Measurements from ENCODE around the gene SEC14L1. TPM values are rescaled to one million over a fixed set of nuclear protein-coding genes. Genes with fewer than 3 reads are reported as not detected.

The SEC14L1 gene
- total and polyA plus RNA-seq, 2 of the 8 experiments (the other 6 are each of a cell fraction or from before 2014, with no cell fraction given): 27.2 to 74.4 TPM

- Histone ChIP-seq H3K14ac (ENCODE audit: insufficient read length) (no peak overlapping the region), H3K23me2 (ENCODE audit: low read depth, low read length) (no peaks in the 10 kb centered on the region), H3K27me3 (replicated peaks in 1 of 4; ENCODE audit: control insufficient read depth in 3 of 4, extremely low read depth in 1 of 4, insufficient read depth in 3 of 4, low read length in 3 of 4) (no peaks in the 10 kb centered on the region), H3K4me3 (ENCODE audit: extremely low read depth in 1 of 4, insufficient read depth in 2 of 4, low read depth in 3 of 4, low read length in 4 of 4) (no peak overlapping the region), H3K18ac (ENCODE audit: extremely low read depth, low read length) (no peak overlapping the region), H4K91ac (replicated peaks; ENCODE audit: insufficient read length, low read length) (peak overlapping the region; percentile 35), H2BK15ac (ENCODE audit: low read length) (no peak overlapping the region), H4K20me1 (replicated peaks in 1 of 2; ENCODE audit: control insufficient read depth in 1 of 2, insufficient read depth in 2 of 2, low read length in 2 of 2) (peaks cover 1 to 12% of the 10 kb centered on the region in 2 experiments), H3K4me1 (replicated peaks in 1 of 4; ENCODE audit: control insufficient read depth in 3 of 4, insufficient read depth in 4 of 4, low read length in 3 of 4) (peaks cover 5 to 16% (median 8%) of the 10 kb centered on the region in 4 experiments; a peak in 6 of 7 replicates), H3K56ac (replicated peaks; ENCODE audit: insufficient read length, low read depth, low read length) (no peak overlapping the region), H2BK120ac (replicated peaks; ENCODE audit: low read depth, low read length) (no peak overlapping the region), H2AK5ac (ENCODE audit: low read depth, low read length) (no peak overlapping the region), H3K4ac (replicated peaks; ENCODE audit: insufficient read length, low read depth, low read length) (no peak overlapping the region), H3K4me2 (ENCODE audit: insufficient read depth in 1 of 2, low read depth in 2 of 2, low read length in 2 of 2) (no peak overlapping the region), H2BK20ac (ENCODE audit: low read length) (no peak overlapping the region), H2BK12ac (ENCODE audit: low read depth, low read length) (no peak overlapping the region), H2AFZ (ENCODE audit: low read length) (no peak overlapping the region), H3K79me1 (ENCODE audit: low read depth, low read length) (peaks cover 2% of the 10 kb centered on the region), H3K9me3 (ENCODE audit: insufficient read depth in 2 of 2, low read depth in 1 of 2, low read length in 1 of 2) (no peaks in the 10 kb centered on the region), H3K23ac (ENCODE audit: insufficient read length) (no peak overlapping the region), H3K27ac (ENCODE audit: low read depth, low read length) (no peak overlapping the region), H4K5ac (ENCODE audit: insufficient read length, low read depth, low read length) (no peak overlapping the region), H4K8ac (ENCODE audit: extremely low read depth, insufficient read depth, low read length) (no peak overlapping the region), H2BK5ac (ENCODE audit: low read depth, low read length) (no peak overlapping the region), H3K9ac (replicated peaks in 1 of 4; ENCODE audit: extremely low read depth in 1 of 4, low read depth in 3 of 4, low read length in 3 of 4) (no peak overlapping the region; a peak in 1 of 7 replicates), H3K79me2 (ENCODE audit: control insufficient read depth in 1 of 2, insufficient read depth in 2 of 2, low read length in 2 of 2) (peaks cover 0 to 34% of the 10 kb centered on the region in 2 experiments; a peak in 2 of 4 replicates), H3K36me3 (ENCODE audit: control insufficient read depth in 2 of 4, insufficient read depth in 4 of 4, low read length in 3 of 4) (peaks cover 0 to 6% (median 3%) of the 10 kb centered on the region in 4 experiments; a peak in 3 of 8 replicates)
- ChIA-PET POLR2A (ENCODE audit: partially characterized antibody) (interaction anchor here (2.3 kb wide), 1 partner anchor 10 kb away, joined by 8 read pairs; the partner anchor contains the start of gene SEC14L1), CTCF (ENCODE audit: partially characterized antibody) (interaction anchor here (0.7 kb wide), 1 partner anchor 53 kb away, joined by 3 read pairs; no protein-coding TSS in a partner anchor)
- 90% methylated on average over 5 of the region's 5 CpGs; no CpG with 5 or more reads in 1 of the 2 experiments for WGBS, 2 experiments (ENCODE audit: extremely low coverage in 1 of 2, insufficient coverage in 1 of 2, insufficient read length in 1 of 2, insufficient replicate concordance in 2 of 2, low coverage in 1 of 2, low lambda C conversion rate in 2 of 2, missing lambda C conversion rate in 1 of 2)
- no peak for TF ChIP-seq SP1 (IDR thresholded peaks at IDR 0.05; ENCODE audit: low read depth, low read length)
- no peak for TF ChIP-seq PHF8 (conservative IDR thresholded peaks at IDR 0.05; ENCODE audit: low read depth, low read length)
- no peak for TF ChIP-seq ATF3 (IDR thresholded peaks at IDR 0.05; ENCODE audit: insufficient read depth, low read depth, low read length)
- TF ChIP-seq GTF2F1 (IDR thresholded peaks at IDR 0.05; ENCODE audit: borderline replicate concordance, low read depth, low read length): no peak
- TF ChIP-seq ZNF274 (IDR thresholded peaks at IDR 0.05; ENCODE audit: borderline replicate concordance, extremely low read depth, low read length): no peak
- no peak for TF ChIP-seq SUZ12 (IDR thresholded peaks at IDR 0.05; ENCODE audit: low read length)
- TF ChIP-seq KDM1A (IDR thresholded peaks at IDR 0.05; ENCODE audit: borderline replicate concordance, low read length): no peak
- TF ChIP-seq BACH1 (IDR thresholded peaks at IDR 0.05; ENCODE audit: low read length): no peak
- no peak for TF ChIP-seq POLR2AphosphoS5 (IDR thresholded peaks at IDR 0.05; ENCODE audit: low read depth, low read length)
- no peak for TF ChIP-seq TAF1 (IDR thresholded peaks at IDR 0.05; ENCODE audit: low read depth, low read length)
- FAIRE-seq: no peak
- DNase-seq (ENCODE audit: low read depth in 1 of 2, low spot score in 2 of 2): no peak
Observed at GRCh38 chr17:77150196-77150595, 9.4 kb downstream of the SEC14L1 start.
